HG02763 (cell line): ENCODE results near the gene NTHL1.
"Not testable (repeated sequence)": the region's sequence is repeated elsewhere in the genome, so short reads cannot be mapped to it uniquely, and the experiment has no call there.

Experiments used
- ATAC-seq: cut with Tn5 transposase; IDR thresholded peaks from one replicate; pipeline ENCODE4 v1.9.1; 2021; ENCODE audit warnings: mild to moderate bottlenecking, moderate library complexity; ENCODE audit not compliant: unreplicated experiment

NTHL1 gene

DNA sequence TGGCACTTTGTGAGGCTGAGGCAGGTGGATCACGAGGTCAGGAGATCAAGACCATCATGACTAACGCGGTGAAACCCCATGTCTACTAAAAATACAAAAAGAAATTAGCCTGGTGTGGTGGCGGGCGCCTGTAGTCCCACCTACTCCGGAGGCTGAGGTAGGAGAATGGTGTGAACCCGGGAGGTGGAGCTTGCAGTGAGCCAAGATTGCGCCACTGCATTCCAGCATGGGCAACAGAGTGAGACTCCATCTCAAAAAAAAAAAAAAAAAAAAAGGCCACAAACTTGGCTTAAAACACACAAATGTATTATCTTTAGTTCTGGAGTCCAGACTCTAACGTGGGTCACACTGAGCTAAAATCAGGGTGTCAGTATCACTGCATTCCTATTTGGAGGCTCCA, 35.9 kb downstream of the NTHL1 start:
- ATAC-seq, result not testable (repeated sequence)

GRCh38 chr16:2009791-2010510, 37.7 kb downstream of the NTHL1 start, which contains the start of gene ZNF598:
ZNF598 (minus strand) TSS chr16:2009821.
- ATAC-seq, result peak; percentile 87

- ATAC-seq, result peak; percentile 34
Observed at GRCh38 chr16:2009164-2009711, 38.4 kb downstream of the NTHL1 start.

DNA sequence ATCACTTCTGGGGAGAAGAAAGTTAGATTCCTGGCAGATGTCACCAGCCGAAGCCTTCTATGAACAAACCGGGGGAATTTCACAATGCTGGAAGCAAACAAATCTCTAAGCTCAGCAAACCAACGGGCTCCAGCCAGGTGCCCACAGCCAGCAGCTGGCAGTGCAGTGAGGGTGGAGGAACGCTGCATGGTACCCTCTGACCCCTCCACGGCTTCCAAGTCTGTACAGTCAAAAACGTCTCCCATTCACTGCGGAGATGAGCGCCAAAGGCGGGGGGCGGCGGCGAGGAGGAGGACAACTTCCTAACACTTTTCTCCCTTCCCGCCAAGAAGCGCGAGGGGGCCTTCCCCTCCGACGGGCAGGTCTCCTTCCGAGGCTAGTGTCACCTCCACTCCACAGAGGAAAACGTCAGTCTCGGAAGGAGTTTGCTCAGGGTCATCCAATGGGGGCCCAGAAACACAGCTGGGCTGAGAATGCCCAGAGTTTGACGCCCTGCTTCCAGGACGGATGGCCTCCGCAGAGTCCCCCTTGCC, 38.9 kb downstream of the NTHL1 start:
- peak; percentile 1 for ATAC-seq

GRCh38 chr16:2008009-2008526, 39.6 kb downstream of the NTHL1 start:
- no peak for ATAC-seq

- no peak for ATAC-seq
Observed at GRCh38 chr16:2007081-2007836, 40.4 kb downstream of the NTHL1 start.

DNA sequence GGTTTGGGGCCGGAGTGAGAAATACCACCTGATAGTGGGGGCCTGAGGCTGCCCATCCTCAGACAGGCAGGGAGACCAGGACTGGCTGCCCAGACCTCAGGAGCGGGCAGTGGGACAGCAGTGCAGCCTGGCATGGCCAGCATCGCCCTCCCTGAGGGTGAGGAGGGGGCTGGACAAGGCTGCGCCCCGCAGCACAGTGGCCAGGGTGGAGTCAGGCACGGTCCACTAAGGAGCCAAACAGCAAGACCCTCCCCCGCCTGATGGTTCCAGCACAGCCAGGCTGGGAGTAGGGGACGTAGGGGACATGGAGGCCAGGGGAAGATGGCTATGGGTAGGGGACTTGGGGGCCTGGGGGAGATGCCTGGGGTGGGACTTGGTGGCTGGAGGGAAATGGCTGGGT, 41.3 kb downstream of the NTHL1 start:
- ATAC-seq, result no peak

DNA sequence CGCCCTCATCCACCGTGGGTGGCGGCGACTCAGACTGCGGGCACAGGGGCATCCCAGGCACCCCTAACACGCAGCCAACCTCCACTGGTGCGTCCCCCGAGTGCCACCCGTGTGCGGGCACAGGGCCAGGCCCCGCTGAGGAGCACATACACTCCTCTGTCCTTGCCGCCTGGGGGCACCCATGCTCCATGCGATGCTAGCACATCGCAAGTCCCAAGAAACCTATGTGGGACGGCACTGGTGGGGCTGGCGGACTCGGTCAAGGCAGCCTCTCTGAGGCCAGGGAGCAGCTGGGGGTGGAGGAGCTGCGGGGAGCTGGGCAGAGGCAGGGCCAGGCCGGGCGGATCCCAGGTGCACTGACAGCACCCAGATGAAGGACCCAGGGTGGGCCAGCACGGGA, 42.0 kb downstream of the NTHL1 start:
- ATAC-seq, result no peak

- ATAC-seq, result no peak
Observed at GRCh38 chr16:2004795-2005517, 42.7 kb downstream of the NTHL1 start.

DNA sequence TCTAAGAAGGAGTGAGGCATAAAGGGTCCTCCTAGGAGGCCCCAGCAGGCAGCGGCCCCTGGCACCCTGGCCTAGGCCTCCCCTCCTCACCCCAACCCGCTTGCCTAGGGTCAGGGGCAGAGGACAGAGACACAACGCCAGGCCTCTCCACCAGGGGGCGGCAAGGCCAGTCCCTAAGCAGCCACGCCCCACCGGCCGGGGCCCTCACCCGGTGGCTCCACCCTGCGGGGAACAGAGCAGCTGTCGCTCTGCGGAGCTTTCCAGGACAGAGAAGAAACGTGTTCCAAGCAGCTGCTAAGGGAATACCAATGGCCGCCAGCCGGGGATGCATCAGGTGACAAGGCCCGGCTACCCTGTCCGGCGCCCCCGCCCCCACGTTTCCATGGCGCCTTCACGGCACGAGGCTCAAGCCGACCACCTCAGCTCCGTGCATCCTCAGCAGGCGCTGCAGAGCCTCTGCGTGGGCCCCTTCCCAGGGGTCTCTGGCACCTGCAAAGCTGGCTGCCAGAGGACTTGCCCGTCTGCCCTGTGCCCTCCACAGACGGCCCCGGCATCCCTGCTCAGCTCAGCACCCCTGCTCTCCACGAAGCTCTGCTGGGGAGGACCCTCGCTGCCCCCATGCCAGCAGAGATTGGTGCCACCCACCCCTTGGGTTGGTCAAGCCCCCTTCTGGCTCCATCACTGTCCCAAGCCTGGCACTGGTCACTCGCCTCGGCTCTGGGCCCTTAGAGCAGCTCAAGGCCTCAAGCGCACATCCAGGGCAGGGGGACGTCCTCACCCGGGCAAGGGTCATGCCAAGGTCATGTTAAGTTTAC, 43.6 kb downstream of the NTHL1 start:
- ATAC-seq, result no peak

GRCh38 chr16:2003231-2003826, 44.3 kb downstream of the NTHL1 start:
- ATAC-seq, result no peak

GRCh38 chr16:2002406-2003230, 45.0 kb downstream of the NTHL1 start:
- ATAC-seq, result no peak

GRCh38 chr16:2001456-2002355, 45.9 kb downstream of the NTHL1 start:
- ATAC-seq, result no peak

- ATAC-seq, result no peak
Observed at GRCh38 chr16:2001035-2001434, 46.6 kb downstream of the NTHL1 start.

DNA sequence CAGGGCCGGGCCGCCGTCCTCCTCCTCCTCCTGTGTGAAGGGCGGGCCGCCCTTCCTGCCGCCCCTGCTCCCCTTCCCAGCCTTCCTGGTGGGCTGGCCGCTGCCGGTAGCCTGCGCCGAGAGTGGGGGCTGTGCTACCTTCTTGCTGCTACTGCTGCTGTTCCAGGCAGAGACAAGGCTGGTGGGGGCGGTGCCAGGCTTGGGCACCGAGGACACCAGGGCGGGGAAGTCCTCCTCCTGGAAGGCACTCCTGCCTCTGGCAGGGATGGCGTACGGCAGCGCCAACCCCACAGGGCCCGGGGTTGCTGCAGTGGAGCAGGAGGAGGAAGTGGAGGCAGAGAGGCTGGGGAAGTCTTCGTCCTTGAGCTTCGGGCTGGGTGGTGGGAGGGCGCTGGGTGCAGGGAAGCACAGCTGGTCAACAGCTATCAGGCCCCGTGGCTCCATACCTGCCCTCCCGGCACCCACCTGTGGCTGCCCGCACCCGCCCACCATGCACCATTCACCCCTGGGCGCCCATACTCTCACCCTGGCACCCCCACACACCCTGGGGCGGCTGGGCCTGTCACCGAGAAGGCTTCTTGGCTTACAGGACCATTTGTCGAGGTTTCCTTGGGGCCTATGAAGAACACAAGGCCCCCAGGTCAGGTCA, 47.6 kb downstream of the NTHL1 start:
- no peak for ATAC-seq

DNA sequence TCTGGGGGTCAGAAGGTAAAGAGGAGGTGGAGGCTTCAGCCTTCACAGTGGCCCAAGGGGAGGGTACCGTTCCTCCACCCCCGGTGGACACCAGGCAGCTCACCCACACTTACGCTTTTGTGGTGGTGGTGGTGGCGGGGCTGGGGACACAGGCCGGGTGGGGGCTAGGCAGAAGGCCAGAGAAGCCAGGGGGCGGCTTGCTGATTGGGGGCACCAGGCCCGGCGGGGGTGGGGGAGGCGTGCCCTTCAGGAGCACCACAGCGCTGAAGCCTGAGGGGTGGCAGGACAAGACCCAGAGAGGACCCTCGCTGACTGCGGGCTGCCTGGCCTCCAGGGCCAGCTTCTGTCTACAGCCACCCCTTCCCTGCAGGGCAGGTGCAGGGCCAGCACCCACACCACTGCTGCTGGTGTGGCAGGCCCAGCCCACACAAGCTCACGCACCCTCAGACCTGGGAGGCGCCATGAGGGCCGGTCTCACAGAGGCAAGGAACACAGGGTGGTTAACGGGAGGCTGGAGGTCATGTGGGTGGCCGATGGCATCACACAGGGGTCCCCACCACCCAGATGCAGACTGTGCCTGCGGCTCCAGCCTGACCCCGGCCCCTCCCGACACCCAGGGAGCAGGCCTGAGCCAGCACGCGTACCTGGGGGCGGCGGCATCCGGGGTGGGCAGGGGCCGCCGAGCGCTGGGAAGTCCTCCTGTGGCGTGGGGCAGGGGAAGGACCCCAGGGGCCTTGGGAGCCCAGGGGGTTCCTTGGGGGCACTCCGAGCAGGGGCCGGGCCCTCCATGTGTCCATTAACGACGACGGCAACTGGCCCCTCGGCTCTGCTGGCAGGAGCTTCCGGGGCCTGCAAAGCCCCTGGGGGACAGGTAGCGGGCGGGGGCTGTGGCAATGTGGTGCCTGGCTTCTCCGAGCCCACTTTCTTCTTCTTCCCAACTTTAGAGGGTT, 48.5 kb downstream of the NTHL1 start:
- no peak for ATAC-seq
